Fibroblast of villous mesenchyme (primary cell): ENCODE data around the gene PSEN2. TPM values are rescaled to one million over a fixed set of nuclear protein-coding genes. Genes with fewer than 3 reads are reported as not detected.

Experiments used
- DNase-seq: peaks from one replicate; pipeline ENCODE4 v3.0.0-alpha.2; 2010; ENCODE audit warnings: low read depth
- H3K4me3 ChIP-seq: 2 replicates; pipeline ENCODE4 v1.5.1; 2011; ENCODE audit warnings: low read depth, mild to moderate bottlenecking, low read length
- total RNA-seq: library from RNA; depleted of rRNA; stranded (reverse); fragments of >200 nt; gene quantifications from 2 replicates; pipeline ENCODE4 v1.2.3, GENCODE V29; 2012
- TF ChIP-seq, protein P1 (sequence below): IDR thresholded peaks from 2 replicates; pipeline ENCODE4 v1.5.1; 2012; ENCODE audit warnings: low read depth, mild to moderate bottlenecking, low read length; ENCODE audit not compliant: insufficient read depth

Gene PSEN2
- total RNA-seq, 1 donor = 16.0 TPM

DNA sequence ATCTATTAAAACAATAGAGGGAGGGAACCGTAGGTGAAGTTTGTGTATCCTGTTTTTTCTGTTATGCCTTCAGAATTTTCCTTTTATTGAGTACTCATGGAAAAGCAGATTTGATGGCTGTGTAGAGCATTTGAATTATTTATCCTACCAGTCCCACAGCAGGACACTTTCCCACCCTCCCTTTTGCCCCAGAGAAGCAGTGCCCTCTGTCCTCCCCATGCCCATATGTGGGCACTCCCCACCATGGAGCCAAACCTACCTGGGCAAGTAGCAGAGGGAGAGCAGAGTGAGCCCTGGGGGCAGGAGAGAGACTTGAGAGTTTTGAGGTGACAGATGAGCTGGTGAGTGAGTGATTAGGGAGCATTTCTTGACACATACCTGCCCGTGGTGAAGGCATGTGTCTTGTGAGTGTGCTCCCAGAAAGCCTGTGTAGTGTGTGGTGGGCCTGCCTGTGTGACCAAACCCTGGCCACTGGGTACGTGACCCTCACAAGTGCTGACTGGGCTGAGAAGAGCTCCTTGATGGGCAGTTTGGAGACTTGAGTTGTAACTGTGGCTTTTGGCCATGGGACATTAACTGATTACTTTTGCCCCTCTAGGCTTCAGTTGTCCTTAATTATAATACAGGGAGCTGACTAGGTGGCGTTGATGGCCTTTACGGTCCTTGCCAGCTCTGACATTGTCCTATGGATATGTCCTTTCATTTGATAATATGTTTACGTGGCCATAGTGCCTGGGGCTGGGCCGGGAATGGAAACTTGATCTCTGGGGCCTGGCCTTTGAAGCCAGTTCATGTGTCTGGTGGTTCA, 3.6 kb downstream of the PSEN2 start:
- TF ChIP-seq, protein P1, sequence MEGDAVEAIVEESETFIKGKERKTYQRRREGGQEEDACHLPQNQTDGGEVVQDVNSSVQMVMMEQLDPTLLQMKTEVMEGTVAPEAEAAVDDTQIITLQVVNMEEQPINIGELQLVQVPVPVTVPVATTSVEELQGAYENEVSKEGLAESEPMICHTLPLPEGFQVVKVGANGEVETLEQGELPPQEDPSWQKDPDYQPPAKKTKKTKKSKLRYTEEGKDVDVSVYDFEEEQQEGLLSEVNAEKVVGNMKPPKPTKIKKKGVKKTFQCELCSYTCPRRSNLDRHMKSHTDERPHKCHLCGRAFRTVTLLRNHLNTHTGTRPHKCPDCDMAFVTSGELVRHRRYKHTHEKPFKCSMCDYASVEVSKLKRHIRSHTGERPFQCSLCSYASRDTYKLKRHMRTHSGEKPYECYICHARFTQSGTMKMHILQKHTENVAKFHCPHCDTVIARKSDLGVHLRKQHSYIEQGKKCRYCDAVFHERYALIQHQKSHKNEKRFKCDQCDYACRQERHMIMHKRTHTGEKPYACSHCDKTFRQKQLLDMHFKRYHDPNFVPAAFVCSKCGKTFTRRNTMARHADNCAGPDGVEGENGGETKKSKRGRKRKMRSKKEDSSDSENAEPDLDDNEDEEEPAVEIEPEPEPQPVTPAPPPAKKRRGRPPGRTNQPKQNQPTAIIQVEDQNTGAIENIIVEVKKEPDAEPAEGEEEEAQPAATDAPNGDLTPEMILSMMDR = no peak
- no peak for DNase-seq
- no peak overlapping the region for H3K4me3 ChIP-seq

DNA sequence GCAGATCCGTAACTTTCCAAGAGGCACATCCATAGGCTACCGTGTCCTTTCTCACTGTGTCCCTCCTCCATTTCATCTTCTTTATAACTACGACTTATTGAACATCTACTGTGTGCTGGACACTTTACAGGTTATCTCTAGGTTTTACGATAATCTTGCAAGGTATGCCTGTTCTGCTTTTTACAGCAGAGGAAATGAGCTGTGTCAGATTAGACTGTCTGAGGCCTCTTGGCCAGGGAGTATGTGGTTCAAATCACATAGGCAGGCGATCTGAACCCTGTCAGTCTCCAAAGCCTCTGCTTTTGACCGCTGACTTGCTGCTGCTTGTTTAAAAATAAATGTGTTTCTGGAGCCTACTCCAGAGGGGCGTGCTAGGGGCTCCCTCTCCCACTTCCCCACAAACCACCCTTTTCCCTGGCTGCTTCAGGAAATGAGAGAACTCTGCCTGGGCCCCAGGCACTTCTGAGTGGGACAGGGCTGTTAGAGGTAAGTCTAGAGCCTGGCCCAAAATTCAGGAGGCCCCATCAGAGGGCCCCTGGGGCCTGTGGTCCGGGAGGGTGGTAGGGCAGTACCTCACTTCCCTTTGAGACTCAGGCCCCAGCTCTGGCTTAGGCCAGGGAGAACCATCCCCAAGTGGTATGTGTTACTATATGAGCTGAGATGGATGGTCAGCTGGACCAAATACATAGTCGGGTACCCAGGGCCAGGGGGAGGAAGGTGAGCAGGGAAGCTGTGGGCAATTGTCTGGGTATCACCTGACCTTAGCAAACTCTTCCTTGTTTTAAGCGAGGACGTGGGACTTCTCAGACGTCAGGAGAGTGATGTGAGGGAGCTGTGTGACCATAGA, 4.4 kb downstream of the PSEN2 start:
- TF ChIP-seq, protein P1 = no peak
- no peak for DNase-seq
- no peak overlapping the region for H3K4me3 ChIP-seq

DNA sequence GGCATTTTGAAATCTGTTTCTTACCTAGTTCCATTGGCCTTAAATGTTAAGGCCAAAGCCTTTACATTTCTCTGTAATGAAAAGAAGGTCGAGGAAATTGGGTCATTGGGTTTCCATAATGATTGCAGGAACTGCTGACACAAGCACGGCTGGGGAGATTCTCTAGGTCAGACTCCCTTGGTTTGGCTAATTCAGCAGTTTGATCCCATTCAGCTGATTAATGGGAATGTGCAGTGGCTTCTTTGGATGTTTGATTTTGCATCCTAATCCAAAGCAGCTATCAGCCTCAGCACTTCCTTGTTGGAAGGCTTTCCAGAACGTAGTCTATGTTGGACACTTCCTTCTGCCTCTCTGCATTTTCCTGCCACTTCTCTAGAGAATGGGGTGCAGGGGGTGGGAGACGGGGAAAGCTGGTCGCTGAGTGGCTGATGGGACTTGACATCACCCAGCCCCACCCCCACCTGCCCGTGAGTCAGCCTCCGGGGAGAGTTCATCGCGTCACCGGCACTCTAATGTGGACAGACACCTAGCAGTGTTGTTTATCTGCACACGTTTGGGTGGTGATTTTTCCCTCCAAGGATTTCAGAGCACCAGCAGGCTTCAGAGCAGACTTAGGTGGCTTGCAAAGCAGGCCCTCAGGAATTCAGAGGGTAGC, 5.4 kb downstream of the PSEN2 start:
- H3K4me3 ChIP-seq = no peak overlapping the region
- peak; percentile 8 for DNase-seq
- TF ChIP-seq, protein P1 = no peak

DNA sequence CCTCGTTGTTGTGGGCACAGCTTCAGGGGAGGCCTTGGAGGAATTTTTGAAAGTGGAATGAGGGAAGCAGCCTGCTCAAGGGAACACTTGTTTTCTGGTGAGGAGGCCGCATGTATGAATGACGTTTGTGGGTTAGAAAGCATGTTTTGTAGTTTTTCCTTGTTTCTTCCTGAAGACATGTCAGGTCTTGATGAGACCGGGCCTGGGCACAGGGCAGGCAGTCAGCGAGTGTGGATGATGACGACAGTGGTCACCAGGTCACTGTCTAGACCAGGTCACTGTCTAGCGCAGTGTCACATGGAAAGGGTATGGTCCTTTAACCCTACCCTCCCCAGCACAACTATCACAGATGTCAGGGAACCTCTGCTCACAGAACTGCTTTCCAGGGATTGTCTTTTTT, 7.3 kb downstream of the PSEN2 start:
- TF ChIP-seq, protein P1 = no peak
- no peak overlapping the region for H3K4me3 ChIP-seq
- DNase-seq = no peak

DNA sequence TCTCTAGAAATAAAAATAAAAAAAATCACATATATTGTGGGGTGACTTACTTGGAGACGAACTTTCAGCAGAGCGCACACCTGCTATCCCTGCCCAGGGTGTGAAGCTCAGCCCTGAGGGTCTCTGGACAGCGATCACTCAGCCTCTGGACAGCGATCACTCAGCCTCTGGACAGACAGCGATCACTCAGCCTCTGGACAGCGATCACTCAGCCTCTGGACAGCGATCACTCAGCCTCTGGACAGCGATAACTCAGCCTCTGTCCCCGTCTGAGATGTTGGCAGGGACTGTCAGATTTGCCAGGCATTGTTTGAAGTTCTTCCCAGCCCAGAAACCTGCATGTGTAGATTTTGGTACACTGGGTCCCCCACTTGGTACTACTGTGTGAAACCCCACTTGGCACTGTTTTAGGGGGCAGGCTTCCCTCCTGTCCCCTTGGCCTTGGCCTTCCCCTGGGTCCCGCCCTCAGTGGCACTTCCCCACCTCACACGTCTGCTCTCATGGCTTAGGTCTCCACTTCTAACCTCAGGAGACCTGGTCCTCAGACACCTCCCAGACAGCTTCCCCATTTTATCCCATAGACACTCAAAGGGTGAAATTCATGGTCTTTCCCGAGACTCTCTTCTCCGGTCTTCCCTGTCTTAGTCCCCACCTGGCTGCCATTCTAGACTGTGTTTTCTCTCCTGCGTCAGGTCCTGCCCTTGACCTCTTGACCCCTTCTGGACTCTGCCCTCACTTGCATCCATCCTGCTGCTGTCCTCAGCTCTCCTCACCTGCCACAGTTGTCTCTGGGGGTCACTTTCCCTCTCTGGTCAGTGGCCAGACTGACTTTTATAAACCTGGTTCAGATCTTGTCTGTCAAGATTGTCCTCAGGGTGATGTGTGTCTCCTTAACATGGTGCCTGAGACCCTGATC, 10.2 kb downstream of the PSEN2 start:
- H3K4me3 ChIP-seq = no peak overlapping the region
- DNase-seq = no peak
- TF ChIP-seq, protein P1 = no peak
